GM12878 (cell line): ENCODE measurements around the gene C19orf47. TPM values are rescaled to one million over a fixed set of nuclear protein-coding genes. Genes with fewer than 3 reads are reported as not detected.
A peak's percentile ranks its signal among the peaks of the same experiment; 100 is the strongest.

Experiments used
- ATAC-seq: fragments of 200-7000 bp; cut with Tn5 transposase; 3 replicates; pipeline ENCODE4 v1.9.1; 2020; ENCODE audit warnings: mild to moderate bottlenecking, moderate library complexity
- BruUV-seq: library from RNA; stranded (reverse); fragments of 400-500 nt; replicated peaks from 2 replicates; lab custom pipeline; 2021; lab: Mats Ljungman, UMichigan
- CTCF ChIA-PET: fragments of 300-600 bp; sonication (Branson Sonifier 250); formaldehyde crosslinking; extraction: SDS; loops from one replicate; lab custom pipeline; 2021; ENCODE audit warnings: inconsistent platforms; lab: Yijun Ruan, JAX
- POLR2A ChIA-PET: fragments of 350-600 bp; formaldehyde crosslinking; extraction: SDS; loops from one replicate; lab custom pipeline; 2021; ENCODE audit warnings: inconsistent platforms; lab: Charles Lee
- RAD21 ChIA-PET: fragments of 300-600 bp; sonication (Branson Sonifier 250); formaldehyde crosslinking; loops from one replicate; lab custom pipeline; 2023; ENCODE audit warnings: antibody characterized with exemption; ENCODE audit not compliant: unreplicated experiment; lab: Charles Lee
- SMC1A ChIA-PET: fragments of 300-600 bp; sonication (Branson Sonifier 250); formaldehyde crosslinking; loops from one replicate; lab custom pipeline; 2023; ENCODE audit not compliant: unreplicated experiment, uncharacterized antibody; lab: Charles Lee
- DNase-seq: peaks from one replicate; pipeline ENCODE4 v3.0.0-alpha.2; 2011; ENCODE audit warnings: low read depth, low spot score
- FAIRE-seq: peaks from 3 replicates; lab custom pipeline; 2011; peaks lifted over from hg19 to GRCh38; lab: Jason Lieb, UNC
- H2AFZ ChIP-seq: 2 replicates; pipeline ENCODE4 v1.6.0; 2011; ENCODE audit warnings: low read depth, low read length, control low read depth; ENCODE audit not compliant: control insufficient read depth
- H3K27ac ChIP-seq: 2 replicates; pipeline ENCODE4 v1.5.1; 2011; ENCODE audit warnings: control low read depth; ENCODE audit not compliant: control insufficient read depth, insufficient read depth
- H3K27me3 ChIP-seq, 2 experiments: replicated peaks in 1 of 2; 2 replicates each; pipeline versions ENCODE4 v1.6.0 to v1.6.1; 2011; ENCODE audit warnings: low read length in 1 of 2; ENCODE audit not compliant: control insufficient read depth in 2 of 2, insufficient read depth in 2 of 2
- H3K36me3 ChIP-seq, 2 experiments: 2 replicates each; pipeline ENCODE4 v1.5.1; 2011; ENCODE audit warnings: low read length in 1 of 2; ENCODE audit not compliant: control insufficient read depth in 2 of 2, insufficient read depth in 2 of 2
- H3K4me1 ChIP-seq: 2 replicates; pipeline ENCODE4 v1.6.1; 2011; ENCODE audit warnings: mild to moderate bottlenecking, low read length, moderate library complexity, mixed read lengths; ENCODE audit not compliant: control insufficient read depth, insufficient read depth
- H3K4me2 ChIP-seq: 2 replicates; pipeline ENCODE4 v1.6.0; 2011; ENCODE audit warnings: control low read depth; ENCODE audit not compliant: control insufficient read depth, insufficient read depth
- H3K4me3 ChIP-seq: fragments of 200-600 bp; sonication (generic); 2 replicates; pipeline ENCODE4 v1.5.1; 2016
- H3K79me2 ChIP-seq: 2 replicates; pipeline ENCODE4 v1.6.0; 2011; ENCODE audit warnings: low read length; ENCODE audit not compliant: control insufficient read depth, insufficient read depth
- H3K9ac ChIP-seq: 2 replicates; pipeline ENCODE4 v1.8.0; 2011; ENCODE audit warnings: low read length, control low read depth, mixed read lengths; ENCODE audit not compliant: control insufficient read depth, insufficient read depth
- H3K9me3 ChIP-seq: replicated peaks from 3 replicates; pipeline ENCODE4 v1.5.1; 2011; ENCODE audit warnings: mild to moderate bottlenecking, low read length; ENCODE audit not compliant: control insufficient read depth, insufficient read depth
- H4K20me1 ChIP-seq: 2 replicates; pipeline ENCODE4 v1.6.0; 2011; ENCODE audit not compliant: control insufficient read depth, insufficient read depth
- BRCA1 ChIP-seq: IDR thresholded peaks from 2 replicates; pipeline ENCODE4 v1.6.1; 2011; ENCODE audit warnings: low read depth, low read length, improper control_type of control experiment
- GABPA ChIP-seq: IDR thresholded peaks from 2 replicates; pipeline ENCODE4 v1.6.1; 2014; ENCODE audit warnings: antibody characterized with exemption, low read depth, mild to moderate bottlenecking, inconsistent platforms
- IKZF1 ChIP-seq: fragments of 450-650 bp; conservative IDR thresholded peaks from 2 replicates; pipeline ENCODE4 v1.6.1; 2017; ENCODE audit warnings: antibody characterized with exemption, mild to moderate bottlenecking
- NRF1 ChIP-seq: conservative IDR thresholded peaks from 2 replicates; pipeline ENCODE4 v1.6.1; 2011; ENCODE audit warnings: mild to moderate bottlenecking, low read depth, low read length, improper control_type of control experiment
- RAD21 ChIP-seq: IDR thresholded peaks from 2 replicates; pipeline ENCODE4 v1.6.1; 2011; ENCODE audit warnings: mild to moderate bottlenecking, low read depth, low read length, moderate library complexity; ENCODE audit not compliant: insufficient read depth
- RAD51 ChIP-seq: fragments of 450-650 bp; IDR thresholded peaks from 2 replicates; pipeline ENCODE4 v1.6.1; 2016; ENCODE audit warnings: moderate library complexity, mild to moderate bottlenecking, inconsistent platforms
- ZNF274 ChIP-seq: IDR thresholded peaks from one replicate; pipeline ENCODE4 v1.8.0; 2011; ENCODE audit not compliant: insufficient read length, insufficient read depth
- WGBS: methylation state at CpG from one replicate; pipeline ENCODE4 v1.1.6; 2016; ENCODE audit warnings: low lambda C conversion rate; ENCODE audit not compliant: insufficient replicate concordance, insufficient coverage; ENCODE audit errors: missing lambda C conversion rate; 5-methylcytosine and 5-hydroxymethylcytosine counted together
- in situ Hi-C: fragments of 300-500 bp; cut with MboI; formaldehyde crosslinking; loops from 9 replicates; pipeline ENCODE4 v1.14.3; 2018; ENCODE audit warnings: mixed read lengths
- intact Hi-C: fragments of 100-400 bp; cut with micrococcal nuclease; formaldehyde crosslinking; loops from one replicate; pipeline ENCODE4 v1.14.2; 2022; ENCODE audit not compliant: unreplicated experiment
- polyA plus RNA-seq, 11 experiments: library from polyadenylated mRNA; depleted of rRNA in 4 of 11; unstranded in 6 of 11; stranded (reverse) in 5 of 11; fragments of >200 nt; fragmentation: Nextera tagmentation in 4 of 11; fragmentation: Illumina TruSeq in 1 of 11; extraction: Ambion mirVana in 4 of 11; extraction: Trizol in 1 of 11; gene quantifications; 1 replicate in 1 of 11; 2 replicates in 10 of 11; pipeline versions ENCODE4 v1.2.1 to v1.2.3, GENCODE V29; 2011 to 2016; ENCODE audit warnings: inconsistent platforms in 2 of 11, missing spikeins in 2 of 11, low read depth in 1 of 11
- total RNA-seq, 4 experiments: library from RNA; depleted of rRNA in 3 of 4; stranded (reverse); fragments of >200 nt in 3 of 4; fragmentation: Illumina TruSeq in 1 of 4; extraction: Trizol in 1 of 4; gene quantifications; 2 replicates each; pipeline versions ENCODE4 v1.2.1 to v1.2.3, GENCODE V29; 2013 to 2021
- TF ChIP-seq, protein P1 (sequence below): fragments of 150-350 bp; IDR thresholded peaks from 2 replicates; pipeline ENCODE4 v1.6.1; 2016; ENCODE audit warnings: low read depth, low read length
- TF ChIP-seq, protein P2 (sequence below): IDR thresholded peaks from 2 replicates; pipeline ENCODE4 v1.6.1; 2012; ENCODE audit warnings: low read depth, low read length, improper control_type of control experiment
- TF ChIP-seq, protein P3 (sequence below): fragments of 450-650 bp; formaldehyde crosslinking; IDR thresholded peaks from 2 replicates; pipeline ENCODE4 v1.4.0; 2020; ENCODE audit warnings: mild to moderate bottlenecking, moderate library complexity

Gene C19orf47
- total and polyA plus RNA-seq, 10 of the 15 experiments (the other 5 are each of a cell fraction or from before 2014, with no cell fraction given): 0.11 to 29.1 (median 20.2) TPM

DNA sequence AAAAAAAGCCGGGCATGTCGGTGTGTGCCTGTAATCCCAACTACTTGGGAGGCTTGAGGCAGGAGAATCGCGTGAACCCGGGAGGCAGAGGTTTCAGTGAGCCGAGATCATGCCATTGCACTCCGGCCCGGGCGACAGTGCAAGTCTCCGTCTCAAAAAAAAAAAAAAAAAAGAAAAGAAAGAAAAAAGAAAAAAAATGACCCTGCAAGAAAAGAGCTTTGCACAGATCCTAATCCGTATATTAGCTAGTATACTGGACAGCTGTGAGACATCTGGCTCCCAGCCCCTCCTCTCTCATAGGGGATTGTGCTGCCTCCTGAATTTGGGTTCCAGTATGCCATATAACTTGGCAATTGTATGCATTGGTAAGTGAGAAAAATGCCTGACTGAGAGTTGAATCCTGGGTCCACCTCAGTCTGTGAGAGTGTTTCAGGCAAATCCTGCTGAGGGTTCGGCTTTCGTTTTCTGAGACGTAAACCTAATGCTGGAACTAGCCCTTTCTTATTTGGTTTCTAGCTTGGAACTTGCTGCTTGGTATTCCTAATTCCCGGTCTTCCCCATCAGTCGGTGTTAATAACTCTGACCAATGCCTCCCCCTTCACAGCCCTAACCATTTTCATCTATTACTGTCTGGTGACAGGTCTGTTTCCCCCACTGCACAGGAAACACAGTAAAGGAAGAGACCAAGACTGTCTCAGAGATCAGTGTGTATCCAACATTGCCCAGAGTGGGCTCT lies 61.8 kb downstream of the C19orf47 start:
- H3K36me3 ChIP-seq: peaks cover 0 to 7% of the 10 kb centered on the region in 2 experiments; a peak in 2 of 4 replicates
- ChIA-PET RAD21 (interaction anchor here (1.0 to 1.6 kb wide), 4 partner anchors 19 to 157 kb away, joined by 3 to 6 read pairs (median 4); no protein-coding TSS in a partner anchor), SMC1A (interaction anchor here (0.6 to 1.4 kb wide), 3 partner anchors 9 to 130 kb away, joined by 3 read pairs; no protein-coding TSS in a partner anchor), POLR2A (interaction anchor here (0.6 to 1.3 kb wide), 11 partner anchors 20 to 1589 kb away, joined by 3 to 7 read pairs (median 4); no protein-coding TSS in a partner anchor), CTCF (interaction anchor here (0.6 to 1.0 kb wide), 4 partner anchors 62 to 178 kb away, joined by 3 to 4 read pairs (median 3); partner anchors contain the start of genes C19orf47 and PLD3)
- DNase-seq (no peak), ATAC-seq (no peak), FAIRE-seq (peak; percentile 13)
- intact Hi-C loops: no loop called here
- 87% methylated on average over 6 of the region's 16 CpGs for WGBS
- peak overlapping the region; percentile 65 for H2AFZ ChIP-seq
- peaks cover 37% of the 10 kb centered on the region for H3K79me2 ChIP-seq
- in situ Hi-C loops: no loop called here
- TF ChIP-seq NRF1 (no peak), RAD21 (no peak), BRCA1 (no peak), GABPA (no peak), ZNF274 (no peak), IKZF1 (no peak), RAD51 (no peak)
- TF ChIP-seq, protein P1, sequence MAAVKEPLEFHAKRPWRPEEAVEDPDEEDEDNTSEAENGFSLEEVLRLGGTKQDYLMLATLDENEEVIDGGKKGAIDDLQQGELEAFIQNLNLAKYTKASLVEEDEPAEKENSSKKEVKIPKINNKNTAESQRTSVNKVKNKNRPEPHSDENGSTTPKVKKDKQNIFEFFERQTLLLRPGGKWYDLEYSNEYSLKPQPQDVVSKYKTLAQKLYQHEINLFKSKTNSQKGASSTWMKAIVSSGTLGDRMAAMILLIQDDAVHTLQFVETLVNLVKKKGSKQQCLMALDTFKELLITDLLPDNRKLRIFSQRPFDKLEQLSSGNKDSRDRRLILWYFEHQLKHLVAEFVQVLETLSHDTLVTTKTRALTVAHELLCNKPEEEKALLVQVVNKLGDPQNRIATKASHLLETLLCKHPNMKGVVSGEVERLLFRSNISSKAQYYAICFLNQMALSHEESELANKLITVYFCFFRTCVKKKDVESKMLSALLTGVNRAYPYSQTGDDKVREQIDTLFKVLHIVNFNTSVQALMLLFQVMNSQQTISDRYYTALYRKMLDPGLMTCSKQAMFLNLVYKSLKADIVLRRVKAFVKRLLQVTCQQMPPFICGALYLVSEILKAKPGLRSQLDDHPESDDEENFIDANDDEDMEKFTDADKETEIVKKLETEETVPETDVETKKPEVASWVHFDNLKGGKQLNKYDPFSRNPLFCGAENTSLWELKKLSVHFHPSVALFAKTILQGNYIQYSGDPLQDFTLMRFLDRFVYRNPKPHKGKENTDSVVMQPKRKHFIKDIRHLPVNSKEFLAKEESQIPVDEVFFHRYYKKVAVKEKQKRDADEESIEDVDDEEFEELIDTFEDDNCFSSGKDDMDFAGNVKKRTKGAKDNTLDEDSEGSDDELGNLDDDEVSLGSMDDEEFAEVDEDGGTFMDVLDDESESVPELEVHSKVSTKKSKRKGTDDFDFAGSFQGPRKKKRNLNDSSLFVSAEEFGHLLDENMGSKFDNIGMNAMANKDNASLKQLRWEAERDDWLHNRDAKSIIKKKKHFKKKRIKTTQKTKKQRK: no peak
- TF ChIP-seq, protein P2, sequence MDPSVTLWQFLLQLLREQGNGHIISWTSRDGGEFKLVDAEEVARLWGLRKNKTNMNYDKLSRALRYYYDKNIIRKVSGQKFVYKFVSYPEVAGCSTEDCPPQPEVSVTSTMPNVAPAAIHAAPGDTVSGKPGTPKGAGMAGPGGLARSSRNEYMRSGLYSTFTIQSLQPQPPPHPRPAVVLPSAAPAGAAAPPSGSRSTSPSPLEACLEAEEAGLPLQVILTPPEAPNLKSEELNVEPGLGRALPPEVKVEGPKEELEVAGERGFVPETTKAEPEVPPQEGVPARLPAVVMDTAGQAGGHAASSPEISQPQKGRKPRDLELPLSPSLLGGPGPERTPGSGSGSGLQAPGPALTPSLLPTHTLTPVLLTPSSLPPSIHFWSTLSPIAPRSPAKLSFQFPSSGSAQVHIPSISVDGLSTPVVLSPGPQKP: no peak
- TF ChIP-seq, protein P3, sequence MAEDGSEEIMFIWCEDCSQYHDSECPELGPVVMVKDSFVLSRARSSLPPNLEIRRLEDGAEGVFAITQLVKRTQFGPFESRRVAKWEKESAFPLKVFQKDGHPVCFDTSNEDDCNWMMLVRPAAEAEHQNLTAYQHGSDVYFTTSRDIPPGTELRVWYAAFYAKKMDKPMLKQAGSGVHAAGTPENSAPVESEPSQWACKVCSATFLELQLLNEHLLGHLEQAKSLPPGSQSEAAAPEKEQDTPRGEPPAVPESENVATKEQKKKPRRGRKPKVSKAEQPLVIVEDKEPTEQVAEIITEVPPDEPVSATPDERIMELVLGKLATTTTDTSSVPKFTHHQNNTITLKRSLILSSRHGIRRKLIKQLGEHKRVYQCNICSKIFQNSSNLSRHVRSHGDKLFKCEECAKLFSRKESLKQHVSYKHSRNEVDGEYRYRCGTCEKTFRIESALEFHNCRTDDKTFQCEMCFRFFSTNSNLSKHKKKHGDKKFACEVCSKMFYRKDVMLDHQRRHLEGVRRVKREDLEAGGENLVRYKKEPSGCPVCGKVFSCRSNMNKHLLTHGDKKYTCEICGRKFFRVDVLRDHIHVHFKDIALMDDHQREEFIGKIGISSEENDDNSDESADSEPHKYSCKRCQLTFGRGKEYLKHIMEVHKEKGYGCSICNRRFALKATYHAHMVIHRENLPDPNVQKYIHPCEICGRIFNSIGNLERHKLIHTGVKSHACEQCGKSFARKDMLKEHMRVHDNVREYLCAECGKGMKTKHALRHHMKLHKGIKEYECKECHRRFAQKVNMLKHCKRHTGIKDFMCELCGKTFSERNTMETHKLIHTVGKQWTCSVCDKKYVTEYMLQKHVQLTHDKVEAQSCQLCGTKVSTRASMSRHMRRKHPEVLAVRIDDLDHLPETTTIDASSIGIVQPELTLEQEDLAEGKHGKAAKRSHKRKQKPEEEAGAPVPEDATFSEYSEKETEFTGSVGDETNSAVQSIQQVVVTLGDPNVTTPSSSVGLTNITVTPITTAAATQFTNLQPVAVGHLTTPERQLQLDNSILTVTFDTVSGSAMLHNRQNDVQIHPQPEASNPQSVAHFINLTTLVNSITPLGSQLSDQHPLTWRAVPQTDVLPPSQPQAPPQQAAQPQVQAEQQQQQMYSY (CRISPR knock-in tag): no peak
- H3K27ac ChIP-seq: no peak overlapping the region
- H3K9ac ChIP-seq: peak overlapping the region; percentile 38; the same call in 1 of the 2 replicates
- H3K27me3 ChIP-seq: no peaks in the 10 kb centered on the region
- peak overlapping the region; percentile 43; the same call in 1 of the 2 replicates for H3K4me2 ChIP-seq
- H3K9me3 ChIP-seq: no peaks in the 10 kb centered on the region
- peak overlapping the region; percentile 63; the same call in 1 of the 2 replicates for H3K4me3 ChIP-seq
- BruUV-seq: no TSS peak
- peaks cover 8% of the 10 kb centered on the region for H3K4me1 ChIP-seq
- no peaks in the 10 kb centered on the region for H4K20me1 ChIP-seq
